Non-pigmented ciliary epithelial cell (primary cell): Measurements from ENCODE around the gene HAUS3.
"Not testable (repeated sequence)": the region's sequence is repeated elsewhere in the genome, so short reads cannot be mapped to it uniquely, and the experiment has no call there.

Experiments used
- DNase-seq: peaks from one replicate; pipeline ENCODE4 v3.0.0-alpha.2; 2010; ENCODE audit warnings: low read depth

HAUS3 gene

GRCh38 chr4:2251795-2252529 lies 10.0 kb upstream of the HAUS3 start:
- no peak for DNase-seq

DNA sequence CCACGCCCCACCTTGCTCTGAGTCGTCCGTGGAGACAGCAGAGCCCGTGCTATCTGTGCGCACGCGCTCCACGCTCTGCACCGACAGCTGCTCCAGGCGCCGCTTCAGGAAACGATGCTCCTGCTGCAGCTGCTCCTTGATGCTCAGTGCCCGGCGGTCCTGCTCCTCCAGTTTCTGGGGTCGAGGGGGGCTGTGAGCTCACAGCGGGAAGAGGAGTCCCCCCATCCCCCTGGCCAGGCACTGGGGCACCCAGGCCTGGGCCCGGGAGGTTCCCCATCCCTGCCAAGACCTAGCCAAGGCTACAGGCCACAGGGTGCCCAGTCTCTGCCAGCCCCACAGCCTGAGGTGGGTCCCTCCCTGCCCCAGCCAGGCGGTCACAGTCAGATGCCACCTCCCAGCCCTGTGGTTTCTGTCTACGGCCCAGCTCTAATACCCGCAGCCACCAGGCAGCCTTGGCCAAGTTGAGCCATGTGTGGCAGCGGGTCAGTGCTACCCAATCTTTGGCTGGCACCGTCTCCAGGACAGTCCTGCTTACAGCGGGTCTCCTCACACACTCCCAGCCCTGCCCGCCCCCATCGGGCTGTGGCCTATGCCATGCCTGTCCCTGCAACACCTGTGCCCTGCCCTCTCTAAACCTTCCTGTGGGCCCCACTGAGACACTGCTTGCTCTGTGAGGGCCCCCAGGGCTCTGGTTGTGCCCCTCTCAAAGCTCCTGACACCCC lies 9.3 kb upstream of the HAUS3 start:
- DNase-seq: no peak

GRCh38 chr4:2250357-2251072 lies 8.6 kb upstream of the HAUS3 start:
- no peak for DNase-seq

GRCh38 chr4:2249526-2250356 lies 7.8 kb upstream of the HAUS3 start:
- no peak for DNase-seq

DNA sequence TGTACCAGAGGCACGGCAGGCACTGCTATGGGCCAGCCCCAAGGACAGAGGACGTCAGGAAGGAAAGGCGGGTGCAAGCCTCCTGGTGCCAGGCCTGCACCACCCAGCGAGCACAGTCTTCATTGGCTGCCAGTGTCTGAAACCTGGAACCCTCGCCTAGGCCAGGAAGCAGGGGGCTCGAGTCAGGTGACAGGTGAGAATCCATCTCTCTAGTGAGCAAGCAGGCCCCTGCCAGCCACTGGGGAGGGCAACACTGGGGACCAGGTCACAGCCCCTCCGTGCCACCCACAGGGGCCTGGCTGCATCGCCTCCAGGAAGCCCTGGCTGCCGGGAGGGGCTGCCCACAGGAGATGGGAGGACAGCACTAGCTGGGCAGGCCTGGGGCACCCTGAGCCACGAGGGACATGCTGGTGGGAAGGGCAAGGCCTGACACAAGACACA lies 6.9 kb upstream of the HAUS3 start:
- no peak for DNase-seq

- DNase-seq: no peak
These were observed 6.3 kb upstream of the HAUS3 start for GRCh38 chr4:2248044-2248780.

DNA sequence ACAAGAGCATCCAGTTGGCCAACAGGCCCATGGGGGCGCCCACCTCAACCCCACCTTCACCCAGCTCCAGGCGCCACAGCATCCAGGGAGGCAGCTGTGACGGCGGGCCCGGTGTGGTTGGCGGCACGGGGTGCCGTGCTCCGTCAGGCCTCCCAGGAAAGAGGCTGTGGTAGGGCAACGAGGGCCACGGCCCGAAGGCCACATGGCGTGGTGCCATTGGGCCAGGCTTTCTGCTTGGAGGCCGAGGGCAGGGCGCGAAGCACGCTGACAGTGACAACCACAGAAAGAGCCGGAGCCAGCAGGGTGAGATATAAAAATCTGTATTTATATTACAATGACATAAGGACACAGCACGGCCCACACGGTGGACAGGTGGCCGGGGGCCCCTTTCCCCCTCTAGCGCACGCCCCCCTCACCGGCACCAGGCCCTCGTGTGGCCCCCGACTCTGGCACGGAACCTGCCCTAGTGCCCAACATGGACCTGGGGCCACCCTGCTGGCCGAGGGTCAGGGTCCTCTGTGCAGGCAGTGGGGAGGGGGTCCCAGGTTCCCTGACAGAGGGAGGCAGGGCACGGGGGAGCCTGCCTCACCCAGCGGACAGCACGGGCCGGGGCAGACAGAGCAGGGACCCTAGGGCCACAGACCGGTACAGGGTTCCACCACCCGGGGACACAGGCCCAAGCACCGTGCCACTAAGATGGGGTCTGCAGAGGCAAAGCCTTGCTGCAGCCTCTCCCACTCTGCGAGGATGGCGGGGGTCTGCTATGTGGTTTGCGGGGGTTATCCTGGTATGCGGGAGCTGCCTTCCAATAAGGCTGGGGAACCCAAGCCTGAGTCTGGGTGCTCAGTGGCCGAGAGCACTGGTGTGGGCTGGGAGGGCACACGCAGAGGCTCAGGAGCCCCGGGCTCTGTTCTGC lies 5.5 kb upstream of the HAUS3 start:
- DNase-seq: no peak

- DNase-seq: no peak
These were observed 4.6 kb upstream of the HAUS3 start for GRCh38 chr4:2246384-2247127.

DNA sequence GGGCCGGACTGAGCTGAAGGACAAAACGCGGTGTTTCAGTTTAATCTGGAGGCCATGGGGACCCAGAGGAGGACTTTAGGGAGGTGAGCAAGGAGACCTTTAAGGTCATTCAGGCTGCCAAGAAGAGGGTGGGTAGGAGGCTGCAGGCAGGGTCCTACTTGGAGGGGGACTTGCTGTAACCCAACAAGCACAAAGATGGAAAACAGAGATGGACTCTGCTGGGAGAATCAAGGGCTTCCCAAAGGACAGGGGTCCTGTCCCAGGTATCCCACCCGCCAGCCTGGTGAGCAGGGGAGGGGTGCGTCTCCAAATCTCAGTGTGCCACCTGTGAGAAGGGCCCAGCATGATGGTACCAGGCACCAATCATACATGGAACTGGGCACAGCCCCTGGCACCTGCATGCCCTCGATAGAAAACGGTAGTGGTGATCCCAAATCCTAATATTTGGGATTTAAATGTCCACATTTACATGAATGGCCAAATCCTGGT lies 3.9 kb upstream of the HAUS3 start:
- no peak for DNase-seq

DNA sequence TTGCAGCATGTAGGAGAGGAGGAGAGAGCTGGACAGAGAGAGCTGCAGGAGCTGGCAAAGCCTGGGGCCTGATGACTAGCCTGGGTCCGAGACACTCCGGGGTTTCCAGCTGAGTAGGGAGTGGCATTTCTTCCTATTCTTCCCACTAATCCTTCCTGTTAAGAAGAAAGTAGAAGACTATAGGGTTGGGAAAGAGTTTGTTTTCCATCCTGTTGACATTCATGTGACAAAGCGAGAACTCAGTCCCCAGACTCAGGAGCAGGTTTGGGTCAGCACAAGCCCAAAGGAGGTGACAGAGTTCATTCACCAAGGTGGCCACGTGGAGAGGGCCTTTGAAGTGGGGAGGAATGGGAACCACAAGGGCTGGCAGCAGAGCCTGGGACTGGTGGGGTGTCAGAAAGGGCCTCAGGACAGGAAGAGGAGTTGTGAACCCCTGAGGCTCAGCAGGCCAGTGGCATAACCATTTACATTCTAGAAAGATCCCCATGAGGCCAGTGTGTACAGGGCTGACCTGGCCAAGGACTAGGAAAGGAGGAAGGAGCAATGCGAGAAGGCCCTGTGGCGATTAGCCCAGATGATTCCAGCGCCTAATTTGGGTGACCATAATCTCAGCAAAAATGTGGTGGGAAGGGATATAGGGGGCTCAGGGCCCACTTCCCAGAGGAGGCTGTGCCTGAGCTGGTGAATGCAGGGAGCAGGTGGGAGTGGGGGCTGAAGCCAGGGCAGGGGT lies 3.3 kb upstream of the HAUS3 start:
- DNase-seq: no peak

DNA sequence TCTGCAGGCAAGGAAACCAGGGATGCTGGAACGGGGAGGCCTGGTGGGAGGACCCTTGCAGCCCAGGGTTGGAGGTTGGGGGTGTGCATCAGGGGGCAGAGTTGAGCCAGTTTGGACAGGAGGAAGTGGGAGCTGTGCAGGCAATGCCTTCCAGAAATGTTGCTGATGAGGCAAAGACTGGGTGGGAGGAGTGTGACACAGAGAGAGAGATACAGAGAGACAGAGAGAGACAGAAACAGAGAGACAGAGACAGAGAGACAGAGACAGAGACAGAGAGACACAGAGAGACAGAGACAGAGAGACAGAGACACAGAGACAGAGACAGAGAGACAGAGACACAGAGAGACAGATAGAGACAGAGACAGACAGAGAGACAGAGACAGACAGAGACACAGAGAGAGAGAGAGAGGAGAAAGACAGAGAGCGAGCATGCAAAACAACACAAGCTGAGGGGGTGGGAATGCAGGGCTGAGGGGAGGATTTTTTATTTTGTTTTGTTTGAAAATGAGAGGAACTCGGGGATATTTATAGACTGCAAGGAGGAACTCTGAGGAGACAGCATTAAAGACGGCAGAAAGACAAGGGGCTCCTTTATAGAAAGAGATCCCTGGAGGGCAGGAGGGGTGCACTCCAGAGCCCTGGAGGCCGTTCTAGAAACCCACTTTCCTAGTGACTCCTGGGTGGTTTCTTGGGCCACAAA lies 1.9 kb upstream of the HAUS3 start:
- DNase-seq: no peak

DNA sequence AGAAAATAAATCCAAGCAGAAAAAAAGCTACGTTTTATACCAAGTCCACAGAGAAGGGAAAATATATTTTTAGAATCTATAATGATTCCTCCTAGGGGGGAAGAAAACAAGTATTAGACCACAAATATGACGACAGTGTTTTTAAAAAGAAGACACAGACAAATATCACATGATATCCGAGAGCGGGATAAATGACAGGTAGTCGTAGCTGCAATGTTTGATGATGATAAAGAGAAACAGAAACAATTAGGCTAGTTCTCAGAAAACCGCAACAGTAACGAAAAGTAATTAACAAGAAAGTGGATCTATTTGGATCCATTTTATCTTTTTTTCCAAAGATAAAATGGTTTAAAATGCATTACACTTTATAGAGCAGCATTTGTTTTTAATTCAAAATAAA lies 918 bp downstream of the HAUS3 start:
- DNase-seq: no peak

- DNase-seq: no peak
These were observed 4.8 kb downstream of the HAUS3 start for GRCh38 chr4:2236944-2237666.

DNA sequence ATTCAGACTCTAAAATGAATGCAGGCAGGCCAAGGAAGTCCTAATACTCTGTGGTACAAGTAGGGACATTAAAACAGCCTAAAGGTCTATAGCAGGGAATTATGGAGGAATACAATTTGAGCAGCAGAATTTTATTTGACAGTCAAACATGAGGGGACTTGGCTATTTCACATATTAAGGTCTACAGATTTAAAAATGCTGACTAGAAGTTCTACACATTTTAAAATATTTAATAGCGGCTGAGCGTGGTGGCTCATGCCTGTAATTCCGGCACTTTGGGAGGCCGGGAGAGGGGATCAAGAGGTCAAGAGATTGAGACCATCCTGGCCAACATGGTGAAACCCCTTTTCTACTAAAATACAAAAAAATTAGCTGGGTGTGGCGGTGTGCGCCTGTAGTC lies 10.8 kb downstream of the HAUS3 start:
- DNase-seq: no peak

DNA sequence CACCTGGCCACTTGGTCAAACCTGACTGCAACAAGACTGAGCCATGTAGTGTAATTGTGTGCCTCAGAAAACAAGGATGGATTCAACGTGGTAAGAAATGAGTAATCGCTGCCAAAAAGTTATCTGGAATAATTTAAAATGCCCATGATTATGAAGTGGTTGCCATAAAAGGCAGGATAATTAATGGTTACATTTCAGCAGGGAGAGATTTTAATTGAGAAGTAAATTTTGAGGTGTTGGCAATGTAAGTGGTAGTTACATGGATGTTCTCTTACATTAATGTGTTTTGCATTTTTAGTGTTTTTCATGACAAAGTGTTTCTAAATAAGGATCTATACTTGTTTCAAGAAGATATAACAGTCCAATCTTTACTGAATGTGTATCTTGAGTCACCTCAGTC lies 15.7 kb downstream of the HAUS3 start:
- DNase-seq: no peak

- no peak for DNase-seq
These were observed 19.1 kb downstream of the HAUS3 start for GRCh38 chr4:2222838-2223237.

- DNase-seq: not testable (repeated sequence)
These were observed 20.5 kb downstream of the HAUS3 start for GRCh38 chr4:2221378-2221777.
